ENCODE results near the gene LCK.

Gene LCK

GRCh38 chr1:32329931-32330466 lies 78.9 kb downstream of the LCK start:
- DNase-seq, result no peak

GRCh38 chr1:32330558-32331151 lies 79.6 kb downstream of the LCK start:
- DNase-seq, result no peak

GRCh38 chr1:32331549-32331948 lies 80.5 kb downstream of the LCK start:
- DNase-seq, result no peak

GRCh38 chr1:32332290-32333079 lies 81.4 kb downstream of the LCK start:
- no peak for DNase-seq

GRCh38 chr1:32333251-32333963 lies 82.3 kb downstream of the LCK start:
- no peak for DNase-seq

- no peak for DNase-seq
Measured at GRCh38 chr1:32334274-32334861, 83.3 kb downstream of the LCK start.

- peak; percentile 81 for DNase-seq
Measured at GRCh38 chr1:32334864-32335534, 83.9 kb downstream of the LCK start.

- no peak for DNase-seq
Measured at GRCh38 chr1:32335535-32335789, 84.4 kb downstream of the LCK start.
